Stimulated activated CD4-positive, alpha-beta T cell treated with anti-CD3 and anti-CD28 coated beads, TNF-alpha, amount 100 ng/mL, for 48 hours (primary cell): ENCODE data around the gene MCM3AP.

Experiments used
- DNase-seq, 3 donors: peaks; one replicate each; pipeline ENCODE4 v3.0.0-alpha.2; 2020; ENCODE audit warnings: low read depth in 3 of 3

The MCM3AP gene

GRCh38 chr21:46218906-46219590 is 66.4 kb downstream of the MCM3AP start:
- DNase-seq = no peak

GRCh38 chr21:46217511-46218196 is 67.8 kb downstream of the MCM3AP start:
- no peak for DNase-seq

GRCh38 chr21:46216132-46216747 is 69.2 kb downstream of the MCM3AP start:
- DNase-seq = no peak

- DNase-seq = no peak
Measured at GRCh38 chr21:46215436-46216131, 69.8 kb downstream of the MCM3AP start.

GRCh38 chr21:46214478-46215340 is 70.7 kb downstream of the MCM3AP start:
- no peak for DNase-seq

- DNase-seq = no peak
Measured at GRCh38 chr21:46213620-46214286, 71.7 kb downstream of the MCM3AP start.

GRCh38 chr21:46212721-46213484 is 72.5 kb downstream of the MCM3AP start:
- DNase-seq = no peak

GRCh38 chr21:46211786-46212720 is 73.4 kb downstream of the MCM3AP start:
- no peak for DNase-seq

- no peak for DNase-seq
Measured at GRCh38 chr21:46211376-46211775, 74.0 kb downstream of the MCM3AP start.

- DNase-seq = no peak
Measured at GRCh38 chr21:46210378-46211136, 74.9 kb downstream of the MCM3AP start.

- no peak for DNase-seq
Measured at GRCh38 chr21:46208761-46209721, 76.4 kb downstream of the MCM3AP start.

GRCh38 chr21:46207920-46208591 is 77.4 kb downstream of the MCM3AP start:
- no peak for DNase-seq

- DNase-seq = no peak
Measured at GRCh38 chr21:46207006-46207919, 78.1 kb downstream of the MCM3AP start.

GRCh38 chr21:46206163-46207005 is 79.0 kb downstream of the MCM3AP start:
- no peak for DNase-seq

- DNase-seq = no peak
Measured at GRCh38 chr21:46205766-46206162, 79.6 kb downstream of the MCM3AP start.
